GM18498 (cell line): Measurements from ENCODE around the gene TIMM22.
"Not testable (repeated sequence)": the region's sequence is repeated elsewhere in the genome, so short reads cannot be mapped to it uniquely, and the experiment has no call there.

Source experiments
- ATAC-seq: cut with Tn5 transposase; IDR thresholded peaks from one replicate; pipeline ENCODE4 v1.9.1; 2021; ENCODE audit warnings: mild to moderate bottlenecking, moderate library complexity; ENCODE audit not compliant: unreplicated experiment

Gene TIMM22

DNA sequence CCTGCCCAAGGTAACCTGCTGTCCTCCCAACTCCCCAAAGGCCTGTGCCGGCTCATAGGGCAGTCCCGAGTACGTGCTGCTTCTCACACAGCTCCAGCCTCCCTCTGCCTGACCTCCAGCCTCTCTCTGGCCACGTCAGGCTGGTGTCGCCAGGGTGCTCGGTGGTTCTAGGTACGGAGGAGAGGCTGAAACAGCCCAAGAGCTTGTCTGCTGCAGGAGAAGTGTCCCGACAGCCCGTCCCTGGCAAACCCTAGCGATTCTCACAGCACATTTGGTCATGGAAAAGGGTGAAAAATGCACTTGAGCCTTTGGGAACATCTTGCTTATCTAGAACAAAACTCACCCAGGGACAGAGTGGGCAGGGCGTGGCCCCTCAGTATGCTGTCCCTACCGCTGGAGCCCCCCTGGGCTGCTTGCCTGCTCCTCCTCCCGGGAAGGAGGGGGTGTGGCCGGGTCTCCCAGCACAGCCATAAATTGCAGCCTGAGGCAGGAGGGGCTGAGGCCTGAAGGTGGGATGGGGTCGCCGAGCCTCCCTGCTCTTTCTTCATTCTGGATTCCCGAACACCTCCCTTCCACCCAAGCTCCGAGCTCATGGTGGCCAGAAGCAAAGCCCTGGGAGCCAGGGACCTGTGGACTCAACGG is 40.4 kb downstream of the TIMM22 start:
- ATAC-seq = no peak

DNA sequence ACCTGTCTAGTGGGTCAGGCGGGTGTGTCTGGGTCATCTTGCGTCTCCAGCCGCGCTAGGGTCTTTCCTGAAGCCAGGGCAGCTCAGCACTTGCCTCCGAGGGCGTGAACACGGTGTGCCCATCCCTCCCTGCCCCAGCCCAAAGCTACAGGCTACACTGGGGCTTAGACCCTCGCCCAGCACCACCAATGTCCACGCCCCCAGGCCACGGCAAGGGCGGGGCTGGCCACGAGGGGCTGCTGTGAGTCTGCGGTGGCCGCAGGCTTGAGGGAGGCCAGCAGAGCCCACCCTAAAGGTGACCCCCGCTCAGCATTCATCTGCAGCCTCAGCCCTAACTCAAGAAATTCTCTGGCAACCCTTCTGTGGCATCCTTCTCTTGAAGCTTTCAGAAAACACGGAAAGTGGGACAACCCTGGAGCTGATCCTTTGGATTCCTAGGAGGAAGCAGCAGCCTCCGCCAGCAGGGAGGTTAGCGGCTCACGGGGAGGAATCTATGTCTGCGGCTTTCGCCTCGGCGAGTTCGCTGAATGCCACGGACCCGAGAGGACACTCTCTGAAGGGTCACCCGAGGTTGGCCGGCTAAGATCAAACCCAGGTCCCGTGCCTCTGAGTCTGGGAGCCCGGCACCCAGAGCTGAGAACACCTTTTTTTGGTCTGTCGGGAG is 41.7 kb downstream of the TIMM22 start:
- ATAC-seq = no peak

DNA sequence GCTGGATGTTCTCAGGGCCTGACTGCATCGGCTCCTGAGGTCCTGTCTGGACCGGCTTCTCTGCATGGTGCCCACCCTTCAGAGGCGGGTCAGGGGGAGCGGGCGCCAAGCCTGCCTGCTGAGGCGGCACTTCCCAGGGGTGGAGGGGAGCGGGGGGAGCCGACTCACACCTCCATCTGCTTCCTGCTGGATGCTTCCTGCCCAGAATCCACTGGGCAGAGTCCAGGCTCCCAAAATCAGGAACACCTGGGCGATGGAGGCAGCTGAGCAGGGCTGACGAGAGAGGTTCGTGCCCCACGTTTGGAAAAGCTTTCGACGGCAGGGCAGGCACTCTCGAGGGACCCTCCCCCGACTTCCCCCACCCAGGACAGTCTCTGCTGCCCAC is 42.2 kb downstream of the TIMM22 start:
- ATAC-seq = no peak

DNA sequence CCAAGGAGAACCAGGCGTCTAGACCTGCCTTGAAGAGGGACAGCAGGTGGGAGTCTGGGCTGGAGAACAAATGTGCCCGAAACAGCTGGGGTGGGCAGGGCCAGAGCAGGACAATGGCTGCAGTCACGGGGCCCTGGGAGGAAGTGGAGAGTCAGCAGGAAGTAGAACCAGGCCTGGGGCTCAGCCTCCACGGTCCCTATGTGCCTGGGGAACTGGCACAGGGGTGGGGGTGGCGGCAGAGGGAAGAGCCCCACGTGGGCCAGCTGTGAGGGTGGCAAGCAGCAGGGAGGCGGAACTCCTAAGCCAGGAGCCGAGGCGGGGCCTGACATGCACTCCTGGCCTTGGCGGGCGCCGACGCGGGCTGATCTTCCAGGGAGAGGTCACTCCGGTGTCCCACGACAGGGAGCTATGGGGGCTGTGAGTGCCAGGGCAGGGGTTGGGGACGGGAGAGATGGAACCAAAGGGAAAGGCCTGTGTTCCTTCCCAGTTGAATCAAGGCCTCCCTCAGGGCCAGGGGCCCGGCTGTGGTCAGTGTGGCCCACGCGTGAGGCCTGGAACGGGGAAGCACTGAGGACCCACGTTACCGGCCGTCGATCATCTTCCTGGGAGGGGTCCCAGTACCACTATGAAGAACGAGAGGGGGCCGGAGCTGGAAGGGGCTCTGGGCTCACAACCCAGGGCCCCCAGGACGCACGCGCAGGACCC is 42.7 kb downstream of the TIMM22 start:
- no peak for ATAC-seq

DNA sequence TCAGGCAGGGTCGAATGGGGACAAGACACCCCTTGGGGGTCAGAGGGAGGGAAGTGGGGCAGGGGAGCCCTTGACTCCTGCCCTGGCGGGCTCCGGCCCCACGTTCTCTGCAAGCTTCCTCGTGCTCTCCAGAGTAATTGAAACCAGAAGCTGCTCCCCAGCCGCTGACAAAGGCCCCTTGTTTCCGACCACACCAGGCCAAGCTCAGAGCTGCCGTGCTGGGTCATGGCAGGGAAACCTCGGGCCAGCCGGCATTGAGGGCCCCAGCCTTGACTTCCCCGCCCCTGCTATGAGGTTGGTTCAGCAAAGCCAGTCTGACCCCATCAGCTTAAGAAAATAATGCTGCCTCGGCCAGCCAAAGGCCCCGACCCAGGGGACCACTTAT is 43.3 kb downstream of the TIMM22 start:
- ATAC-seq = no peak

DNA sequence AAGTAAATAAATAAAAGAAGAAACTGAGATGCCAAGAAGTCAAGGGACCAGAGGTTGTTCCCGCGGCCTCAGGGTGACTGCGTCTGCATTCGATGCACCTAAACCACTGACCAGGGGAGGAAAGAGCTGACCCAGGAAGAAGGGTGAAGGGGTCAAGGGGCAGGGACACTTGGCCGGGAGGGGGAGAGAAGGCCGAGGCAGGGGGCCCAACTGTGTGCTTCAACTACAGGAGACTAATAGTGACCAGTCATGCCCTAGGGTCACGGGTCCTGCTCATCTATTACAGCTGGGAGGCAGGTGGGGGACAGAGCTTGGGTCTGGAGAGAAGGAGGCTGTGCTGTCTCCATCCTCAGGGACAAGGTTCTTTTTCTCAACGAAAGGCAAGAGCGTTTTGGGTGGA is 44.8 kb downstream of the TIMM22 start:
- ATAC-seq = no peak

DNA sequence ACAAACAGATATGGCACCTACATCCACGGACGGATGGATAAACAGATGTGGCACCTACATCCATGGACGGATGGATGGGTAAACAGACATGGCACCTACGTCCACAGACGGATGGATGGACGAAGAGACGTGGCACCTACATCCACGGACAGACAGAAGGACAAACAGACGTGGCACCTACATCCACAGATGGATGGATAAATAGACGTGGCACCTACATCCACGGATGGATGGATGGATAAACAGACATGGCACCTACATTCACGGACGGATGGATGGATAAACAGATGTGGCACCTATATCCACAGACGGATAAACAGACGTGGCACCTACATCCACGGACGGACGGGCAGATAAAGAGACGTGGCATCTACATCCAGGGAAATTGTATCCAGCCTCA is 45.6 kb downstream of the TIMM22 start:
- no peak for ATAC-seq

DNA sequence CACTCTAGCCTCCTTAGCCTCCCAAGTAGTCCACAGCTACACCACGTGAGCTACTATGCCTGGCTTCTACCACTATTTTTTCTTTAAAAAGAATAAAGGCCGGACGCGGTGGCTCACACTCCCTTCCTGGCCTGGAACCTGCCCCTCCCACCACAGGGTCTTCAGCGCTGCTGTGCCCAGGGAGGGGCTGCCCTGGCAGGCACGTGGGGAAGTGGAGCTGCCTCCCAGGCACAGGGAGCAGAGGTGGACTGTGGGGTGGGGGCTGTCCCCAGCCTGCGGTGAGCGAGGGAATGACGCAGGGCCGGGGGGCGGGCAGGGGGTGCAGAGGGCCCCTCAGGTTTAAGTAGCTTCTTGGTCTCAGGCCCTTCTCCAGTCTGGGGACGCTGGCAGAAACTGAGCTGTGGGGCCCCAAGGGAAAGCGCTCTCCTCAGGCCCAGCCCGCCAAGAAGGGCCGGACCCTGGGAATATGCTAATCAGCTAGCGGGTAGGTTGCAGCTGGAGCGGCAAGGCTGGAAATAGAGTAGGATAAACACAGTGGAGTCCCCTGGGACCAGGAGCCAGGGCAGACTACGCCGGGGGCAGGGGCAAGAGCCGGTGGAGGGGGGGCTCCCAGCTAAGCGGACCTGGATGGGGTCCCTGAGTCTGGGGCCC is 46.8 kb downstream of the TIMM22 start:
- ATAC-seq = no peak

DNA sequence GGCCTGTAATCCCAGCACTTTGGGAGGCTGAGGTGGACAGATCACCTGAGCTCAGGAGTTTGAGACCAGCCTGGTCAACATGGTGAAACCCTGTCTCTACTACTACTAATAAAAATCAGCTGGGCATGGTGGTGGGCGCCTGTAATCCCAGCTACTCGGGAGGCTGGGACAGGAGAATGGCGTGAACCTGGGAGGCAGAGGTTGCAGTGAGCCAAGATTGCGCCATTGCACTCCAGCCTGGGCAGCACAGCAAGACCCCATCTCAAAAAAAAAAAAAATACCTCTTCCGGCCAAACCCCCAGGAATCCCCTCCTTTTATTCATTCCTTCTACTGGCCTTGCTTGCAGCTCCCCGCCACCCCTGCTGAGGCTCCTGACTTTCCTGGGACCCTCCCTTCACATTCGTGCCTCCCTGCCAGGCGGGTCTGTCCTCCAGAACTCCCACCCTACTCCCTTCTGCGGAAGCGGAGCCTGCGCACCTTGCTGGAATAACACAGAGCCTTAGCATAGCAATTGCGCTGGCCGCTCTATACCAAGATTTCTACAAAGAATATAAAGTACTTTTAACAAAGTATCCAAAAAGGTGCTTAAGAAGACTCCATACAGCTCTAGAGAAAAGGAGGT is 47.6 kb downstream of the TIMM22 start:
- ATAC-seq = not testable (repeated sequence)

DNA sequence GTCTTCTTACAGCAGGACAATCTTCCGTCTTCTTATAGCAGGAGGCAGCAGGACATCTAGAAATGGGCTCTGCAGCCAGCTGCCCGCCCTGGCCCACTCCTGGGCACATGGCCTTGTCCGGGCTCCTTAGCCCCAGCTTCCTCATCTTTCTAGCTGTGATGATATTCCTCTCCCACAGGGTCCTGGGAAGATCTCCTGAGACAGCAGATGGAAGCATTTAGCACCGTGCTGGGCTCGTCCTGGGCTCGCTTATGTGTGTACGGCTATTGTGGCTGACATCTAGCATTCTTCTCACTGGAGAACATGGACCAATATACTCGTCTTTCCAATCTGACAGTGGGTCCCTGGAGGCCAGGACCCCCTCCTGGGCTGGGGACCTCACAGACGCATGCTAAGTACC is 48.5 kb downstream of the TIMM22 start:
- ATAC-seq = no peak

DNA sequence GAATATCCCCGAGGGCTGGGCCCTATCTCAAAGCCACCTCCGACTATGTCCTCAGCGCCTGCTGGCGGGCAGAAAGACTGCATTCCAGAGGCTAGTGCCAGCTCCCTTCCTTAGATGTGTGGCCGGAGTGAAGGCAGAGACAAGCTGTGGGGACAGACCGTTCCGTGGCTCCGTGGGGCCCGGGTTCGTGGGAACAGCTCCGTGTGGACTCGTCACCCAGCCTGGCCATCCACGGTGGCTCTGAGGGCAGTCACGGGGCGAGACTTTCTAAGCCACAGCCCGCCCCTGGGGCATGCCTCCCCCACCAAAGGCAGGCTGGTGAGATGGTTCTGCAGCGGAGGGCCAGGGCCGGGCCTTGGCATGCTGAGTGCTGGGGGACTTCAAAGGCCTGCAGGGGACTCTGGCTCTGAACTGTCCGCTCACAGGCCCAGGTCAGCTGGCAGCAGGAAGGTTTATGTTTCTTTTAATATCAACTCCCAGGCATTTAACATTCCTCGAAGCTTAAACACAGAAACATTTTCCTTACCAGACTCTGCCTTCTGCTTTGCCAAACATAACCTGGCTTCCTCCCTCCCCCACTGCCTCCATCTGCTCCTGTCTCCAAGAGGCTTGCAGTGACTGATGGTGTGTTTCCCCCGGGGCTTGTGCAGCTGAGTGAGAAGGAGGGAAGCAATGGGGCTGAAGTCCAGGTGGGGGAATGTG is 50.4 kb downstream of the TIMM22 start:
- no peak for ATAC-seq

DNA sequence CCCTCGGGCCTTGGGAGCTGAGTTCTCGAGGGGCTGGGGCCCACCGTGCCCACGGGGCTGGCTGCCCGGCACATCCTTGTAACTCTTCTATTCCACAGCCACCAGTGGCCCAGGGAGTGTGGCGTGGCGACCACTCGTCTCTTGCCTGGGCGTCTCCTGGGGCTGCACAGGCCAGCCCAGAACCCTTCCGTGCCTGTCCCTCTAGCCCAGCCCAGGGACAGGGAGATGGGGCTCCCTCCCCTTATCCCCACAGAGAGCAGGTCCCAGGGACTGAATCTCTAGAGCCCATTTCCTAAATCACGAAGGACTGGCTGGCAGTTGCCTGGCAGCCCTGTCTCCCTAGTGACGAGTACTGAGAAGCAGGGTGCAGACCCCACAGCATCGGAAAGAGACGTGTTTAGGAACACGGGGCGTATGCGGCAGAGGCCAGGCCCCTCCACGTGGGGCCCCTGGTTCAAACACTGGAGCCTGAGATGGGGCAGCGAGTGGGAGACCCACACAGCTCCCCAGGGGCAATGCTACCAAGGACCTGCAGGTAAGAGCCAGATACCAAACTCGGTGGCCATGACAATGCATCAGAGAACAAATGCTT is 51.0 kb downstream of the TIMM22 start:
- ATAC-seq = no peak

DNA sequence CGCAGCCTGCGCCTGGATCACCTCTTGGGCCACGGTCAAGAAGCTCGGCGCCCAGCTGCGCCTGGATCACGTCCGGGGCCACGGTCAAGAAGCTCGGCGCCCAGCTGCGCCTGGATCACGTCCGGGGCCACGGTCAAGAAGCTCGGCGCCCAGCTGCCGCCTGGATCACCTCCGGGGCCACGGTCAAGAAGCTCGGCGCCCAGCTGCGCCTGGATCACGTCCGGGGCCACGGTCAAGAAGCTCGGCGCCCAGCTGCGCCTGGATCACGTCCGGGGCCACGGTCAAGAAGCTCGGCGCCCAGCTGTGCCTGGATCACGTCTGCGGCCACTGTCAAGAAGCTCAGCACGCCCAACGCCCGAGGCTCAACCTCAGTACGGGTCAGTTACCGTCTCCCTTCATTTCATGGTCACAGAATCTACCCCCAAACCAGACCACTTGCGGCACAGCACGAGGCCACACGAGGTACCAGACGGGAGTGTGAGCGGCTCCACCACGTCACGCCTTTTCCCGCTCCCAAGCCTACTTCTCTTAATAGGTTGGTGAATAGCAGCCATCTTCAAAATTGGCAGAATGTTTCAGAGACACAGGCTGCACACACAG is 51.7 kb downstream of the TIMM22 start:
- ATAC-seq = not testable (repeated sequence)

DNA sequence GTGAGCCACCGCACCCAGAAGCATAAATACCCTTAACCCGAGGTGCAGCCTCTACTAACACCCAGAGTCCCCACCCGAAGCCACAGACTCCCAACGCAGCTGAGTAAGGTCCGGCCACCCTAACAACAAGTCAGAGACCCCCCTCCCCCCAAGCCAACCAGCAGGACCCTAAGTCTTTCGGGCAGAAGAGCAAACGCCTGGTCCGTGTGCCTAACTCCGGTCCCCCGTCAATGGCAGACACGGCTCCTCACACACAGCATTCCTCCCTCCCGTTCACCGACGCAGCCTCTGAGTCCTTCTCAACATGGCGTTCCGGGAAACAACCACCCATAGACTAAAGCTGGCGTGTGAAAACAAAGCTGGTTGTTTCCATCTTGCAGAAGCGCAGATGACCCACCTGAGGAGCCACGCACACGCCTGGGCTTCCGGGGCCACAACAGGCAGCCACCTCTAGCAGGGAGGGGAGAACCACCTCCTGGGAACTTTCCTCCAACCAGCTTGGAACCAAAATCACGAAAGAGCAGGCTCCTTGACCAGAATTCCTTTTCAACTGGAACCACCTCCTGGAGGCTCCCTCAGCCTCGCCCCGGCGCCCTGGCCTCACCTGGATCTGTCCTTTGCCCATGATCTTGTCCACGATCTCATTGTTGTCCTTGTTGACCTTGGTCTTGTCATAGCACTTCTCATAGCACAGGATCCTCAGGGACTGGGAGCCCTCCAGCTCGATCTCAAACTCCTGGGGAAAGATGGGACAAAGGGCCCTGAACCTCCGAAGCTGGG is 52.7 kb downstream of the TIMM22 start:
- no peak for ATAC-seq

DNA sequence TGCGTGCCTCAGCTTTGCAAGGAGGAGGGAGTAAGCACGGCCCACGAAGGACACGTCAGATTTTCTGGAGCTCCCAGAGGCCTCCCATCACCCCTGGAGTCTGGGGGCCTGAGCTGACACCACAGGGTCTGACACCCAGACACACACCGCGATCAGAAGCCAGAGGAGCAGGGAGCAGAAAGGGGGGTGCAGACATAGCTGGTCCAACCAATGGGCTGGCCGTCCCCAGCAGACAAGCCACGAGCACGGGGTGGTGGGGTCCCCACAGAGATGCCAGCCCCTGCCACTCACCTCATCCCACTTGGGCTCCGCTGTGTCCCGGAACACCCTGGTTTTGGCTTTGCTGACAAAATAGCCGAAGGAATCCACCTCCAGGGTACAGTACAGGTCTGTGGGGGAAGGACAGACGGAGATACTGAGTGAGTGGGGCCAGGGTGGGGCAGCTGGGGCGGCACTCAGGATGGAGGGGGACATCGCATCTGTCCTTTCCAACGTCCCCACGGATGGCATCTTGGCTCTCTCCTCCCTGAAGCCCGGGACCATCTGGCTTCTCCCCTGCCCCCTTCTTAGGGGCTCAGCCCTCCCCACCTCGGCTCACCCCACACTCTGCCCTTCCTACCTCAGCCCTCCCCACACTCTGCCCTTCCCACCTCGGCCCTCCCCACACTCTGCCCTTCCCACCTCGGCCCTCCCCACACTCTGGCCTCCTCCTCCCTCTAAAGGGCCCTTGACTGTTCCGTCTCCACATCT is 53.5 kb downstream of the TIMM22 start:
- no peak for ATAC-seq

DNA sequence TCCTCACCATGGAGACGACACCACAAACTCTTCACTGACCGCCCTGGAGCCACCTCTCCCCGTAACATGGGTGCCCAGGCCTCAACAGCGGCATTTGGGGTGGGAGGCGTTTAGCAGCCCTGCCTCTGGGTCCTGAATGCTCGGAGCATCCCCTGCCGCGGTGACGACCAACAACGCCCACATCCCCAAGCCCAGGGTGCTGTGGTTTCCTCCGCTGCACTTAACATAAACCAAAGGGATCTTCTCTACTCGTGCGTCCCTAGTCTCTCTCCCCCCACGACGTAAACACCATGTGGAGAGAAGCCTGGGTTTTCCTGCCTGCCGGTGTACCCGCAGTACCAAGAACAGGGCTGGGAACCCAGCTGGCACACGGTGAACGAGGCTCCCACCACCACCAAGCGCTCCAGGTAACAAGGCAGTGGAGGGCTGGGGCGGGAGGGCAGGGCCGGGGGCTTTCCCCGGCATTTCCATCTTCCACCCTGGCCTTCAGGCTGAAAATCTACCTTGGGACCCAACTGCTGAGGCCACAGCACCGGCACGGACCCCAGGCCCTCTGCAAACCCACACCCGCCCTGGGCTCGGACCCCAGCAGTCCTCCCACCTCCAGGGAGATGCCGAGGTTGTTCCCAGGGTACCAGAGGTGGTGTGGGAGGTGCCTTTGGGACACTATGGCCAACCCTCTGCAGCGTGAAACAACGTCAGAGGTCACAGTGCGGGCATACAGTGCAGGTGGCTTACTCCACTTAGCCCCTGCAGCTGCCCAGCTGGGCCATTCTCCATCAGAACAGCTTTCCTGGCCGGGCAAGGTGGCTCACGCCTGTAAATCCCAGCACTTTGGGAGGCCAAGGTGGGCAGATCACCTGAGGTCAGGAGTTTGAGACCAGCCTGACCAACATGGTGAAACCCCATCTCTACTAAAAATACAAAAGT is 54.3 kb downstream of the TIMM22 start:
- ATAC-seq = no peak
